NK-92 (cell line): ENCODE data around the gene USP3.

Experiments used
- DNase-seq: peaks from one replicate; lab custom pipeline; 2025; ENCODE audit not compliant: unreplicated experiment; lab: John Stamatoyannopoulos, UW

Gene USP3

DNA sequence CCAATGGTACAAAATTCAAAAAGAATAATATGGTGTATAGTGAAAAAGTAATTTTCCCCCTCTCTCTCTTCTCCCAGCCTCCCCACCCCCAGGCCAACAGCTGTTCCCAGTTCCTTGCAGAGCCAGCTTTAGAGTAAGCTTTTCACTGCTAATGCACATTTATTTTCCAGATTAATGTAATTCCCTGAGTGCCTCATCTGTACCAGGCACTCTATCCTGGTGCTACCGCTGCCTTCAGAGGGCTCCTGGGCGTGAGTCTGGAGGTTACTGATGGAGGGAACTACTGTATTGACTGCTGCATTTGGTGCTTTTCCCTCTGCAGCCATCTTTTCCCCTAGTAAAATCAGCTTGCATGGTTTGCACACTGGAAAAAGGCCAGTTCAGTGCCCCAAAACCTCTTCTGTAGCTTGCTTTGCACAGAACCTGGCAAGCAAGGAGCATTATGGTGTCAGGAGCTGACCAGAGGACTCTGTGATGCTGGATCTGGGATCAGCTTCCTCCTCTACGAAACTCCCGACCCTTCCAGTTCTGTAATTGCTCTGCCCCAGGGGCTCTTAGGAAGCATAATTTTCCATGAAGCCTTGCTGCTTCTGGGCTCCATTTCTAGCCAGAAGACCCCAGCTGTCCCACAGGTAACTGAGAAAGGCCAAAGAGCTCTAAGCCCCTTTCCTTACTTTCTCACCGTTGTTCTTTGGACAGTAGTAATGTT lies 8.5 kb upstream of the USP3 start:
- DNase-seq = no peak

DNA sequence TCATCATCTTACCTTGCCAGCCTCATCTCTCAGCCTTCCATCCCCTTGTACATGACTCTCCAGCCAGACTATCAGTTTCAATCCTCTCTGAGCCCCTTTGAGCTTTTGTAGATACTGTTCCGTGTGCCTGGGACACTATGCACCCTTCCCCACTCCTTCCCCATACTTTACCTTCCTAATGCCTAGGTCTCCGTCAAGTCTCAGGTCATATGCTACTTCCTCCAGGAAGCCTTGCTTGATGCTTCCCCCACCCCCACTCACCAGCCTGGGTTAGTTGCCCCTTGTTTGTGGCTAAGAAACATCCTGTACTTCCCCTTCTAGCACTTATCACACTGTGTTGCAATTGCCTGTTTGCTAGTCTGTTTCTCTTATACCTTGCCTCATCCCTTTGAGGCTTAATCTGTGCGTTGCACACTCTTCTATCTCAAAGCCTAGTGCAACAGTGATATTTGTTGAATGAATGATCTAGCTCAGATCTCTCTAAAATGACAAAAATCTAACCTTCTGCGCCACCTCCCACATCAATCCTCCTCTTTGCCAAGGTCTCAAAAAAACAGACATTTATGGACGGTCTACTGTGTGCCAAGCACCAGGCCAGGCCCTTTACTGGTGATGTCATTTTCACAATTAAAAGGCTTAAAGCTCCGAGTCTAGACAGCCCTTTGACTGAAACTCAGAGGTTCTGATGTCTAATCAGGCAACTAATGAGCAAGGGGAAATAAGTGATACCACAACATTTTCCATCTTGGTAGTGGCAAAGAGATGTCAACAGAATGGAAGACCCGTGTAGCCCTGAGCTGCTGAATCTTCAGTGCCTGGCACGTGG lies 6.5 kb upstream of the USP3 start:
- no peak for DNase-seq

- no peak for DNase-seq
Measured at GRCh38 chr15:63499175-63499549, 5.2 kb upstream of the USP3 start.

- no peak for DNase-seq
Measured at GRCh38 chr15:63499611-63500010, 4.8 kb upstream of the USP3 start.

DNA sequence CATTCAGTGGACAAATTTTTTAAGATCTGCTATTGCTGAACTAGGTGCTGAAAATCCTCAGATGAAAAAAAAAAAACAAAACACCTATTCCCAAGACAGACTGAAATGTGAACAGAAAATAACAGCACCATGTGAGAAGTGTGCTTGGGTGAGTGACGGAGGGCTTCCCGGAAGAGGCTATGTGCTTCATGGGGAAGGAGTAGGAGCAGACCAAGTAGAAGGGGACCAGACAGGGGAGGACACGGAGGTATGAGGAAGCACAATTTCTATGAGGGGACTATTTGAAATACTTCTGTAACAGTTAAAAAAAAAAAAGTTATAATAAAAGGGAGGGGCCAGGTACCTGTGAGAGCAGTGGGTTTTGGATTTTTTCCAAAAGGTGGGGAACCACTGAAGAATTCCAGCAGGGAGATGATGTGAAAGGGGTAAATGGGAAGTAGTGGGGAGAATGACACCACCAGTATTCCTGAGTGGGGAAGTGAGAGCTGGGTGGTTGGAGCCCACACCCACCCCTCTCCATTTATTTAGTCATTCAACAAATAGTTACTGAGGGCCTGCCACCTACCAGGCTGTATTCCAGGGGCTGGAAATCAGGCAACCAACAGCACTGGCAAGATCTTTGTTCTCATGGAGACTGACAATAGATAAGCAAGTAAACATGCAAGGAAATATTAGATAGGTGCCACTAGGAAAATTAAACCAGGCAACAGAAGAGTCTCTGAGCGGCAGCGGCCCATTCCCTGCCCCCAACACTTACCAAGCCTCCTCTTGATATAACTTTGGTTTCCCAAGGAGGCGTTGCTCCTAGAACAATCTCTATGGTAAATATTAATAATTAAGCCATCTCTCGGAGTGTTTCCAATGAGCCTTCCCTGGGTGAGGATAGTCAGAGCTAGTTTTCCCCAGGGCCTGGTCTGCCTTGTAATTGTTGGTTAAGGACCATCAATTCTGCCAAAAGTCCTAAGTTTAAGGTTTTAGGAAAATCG lies 3.8 kb upstream of the USP3 start:
- no peak for DNase-seq

- DNase-seq = no peak
Measured at GRCh38 chr15:63501256-63502089, 2.9 kb upstream of the USP3 start.

GRCh38 chr15:63502137-63502766 lies 2.1 kb upstream of the USP3 start:
- no peak for DNase-seq

DNA sequence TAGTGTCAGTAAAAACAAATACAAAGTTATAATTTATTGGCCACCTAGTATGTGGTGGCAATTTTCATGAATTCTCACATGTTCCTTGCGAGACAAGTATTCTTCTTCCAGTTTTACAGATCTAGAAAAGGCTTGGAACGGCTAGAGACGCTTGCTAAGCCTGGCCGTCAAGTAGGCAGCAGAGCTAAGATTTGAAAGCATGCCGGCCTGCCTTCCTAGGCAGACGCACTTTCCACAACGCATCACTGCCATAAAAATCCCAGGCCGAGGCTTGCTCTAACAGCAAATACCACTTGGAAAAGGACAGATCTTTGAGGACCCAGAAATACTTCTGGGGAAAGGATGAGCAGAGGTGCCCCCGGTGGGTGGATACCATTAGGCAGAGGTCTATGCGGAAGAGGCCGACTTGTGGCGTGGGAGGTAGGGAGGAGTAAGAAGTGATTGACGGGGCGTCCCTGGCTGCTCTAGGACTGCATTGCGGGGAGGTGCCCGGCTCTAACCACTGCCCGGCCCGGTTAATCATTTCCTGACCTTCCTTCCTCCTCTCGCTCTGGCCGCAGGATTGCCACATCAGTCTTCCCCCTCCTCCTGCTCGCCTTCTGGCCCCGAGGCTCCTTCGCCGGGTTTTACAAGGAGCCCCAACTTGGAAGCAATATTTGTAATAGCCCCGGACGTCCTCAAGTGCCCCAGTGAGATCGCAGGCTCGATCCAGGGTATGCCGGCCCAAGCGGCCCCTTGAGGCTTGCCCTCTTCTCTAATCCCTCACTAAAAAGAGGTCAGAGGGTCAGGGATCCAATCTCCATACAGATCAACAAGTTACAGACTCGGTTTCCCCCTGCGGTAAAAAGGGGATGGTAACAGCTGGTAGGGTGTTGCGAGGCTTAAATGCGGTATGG lies 1.3 kb upstream of the USP3 start:
- DNase-seq = no peak

DNA sequence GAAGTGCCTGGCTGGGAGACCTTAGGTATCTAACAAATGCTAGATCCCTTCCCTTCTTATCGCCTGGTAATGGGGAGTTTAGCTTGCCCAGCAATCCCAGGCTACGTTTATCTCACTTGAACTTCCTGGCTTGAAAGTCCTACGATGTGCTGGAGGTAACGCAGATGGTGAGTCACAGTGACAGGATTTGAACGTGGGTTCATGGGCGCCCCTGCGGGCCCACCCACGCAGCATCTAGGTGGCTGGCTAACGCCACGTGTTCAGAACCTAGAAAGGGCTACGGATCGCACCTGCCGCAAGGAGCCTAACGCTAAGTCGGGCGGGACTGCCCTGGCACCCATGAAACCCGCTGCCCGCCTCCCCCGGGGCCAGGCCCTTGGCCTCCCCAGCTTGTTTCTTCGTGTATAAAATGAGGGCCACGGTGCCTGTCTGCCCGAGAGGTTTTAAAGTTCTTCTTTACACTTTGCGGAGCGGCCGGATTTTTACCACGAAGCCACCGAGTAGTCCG lies 600 bp upstream of the USP3 start:
- no peak for DNase-seq

DNA sequence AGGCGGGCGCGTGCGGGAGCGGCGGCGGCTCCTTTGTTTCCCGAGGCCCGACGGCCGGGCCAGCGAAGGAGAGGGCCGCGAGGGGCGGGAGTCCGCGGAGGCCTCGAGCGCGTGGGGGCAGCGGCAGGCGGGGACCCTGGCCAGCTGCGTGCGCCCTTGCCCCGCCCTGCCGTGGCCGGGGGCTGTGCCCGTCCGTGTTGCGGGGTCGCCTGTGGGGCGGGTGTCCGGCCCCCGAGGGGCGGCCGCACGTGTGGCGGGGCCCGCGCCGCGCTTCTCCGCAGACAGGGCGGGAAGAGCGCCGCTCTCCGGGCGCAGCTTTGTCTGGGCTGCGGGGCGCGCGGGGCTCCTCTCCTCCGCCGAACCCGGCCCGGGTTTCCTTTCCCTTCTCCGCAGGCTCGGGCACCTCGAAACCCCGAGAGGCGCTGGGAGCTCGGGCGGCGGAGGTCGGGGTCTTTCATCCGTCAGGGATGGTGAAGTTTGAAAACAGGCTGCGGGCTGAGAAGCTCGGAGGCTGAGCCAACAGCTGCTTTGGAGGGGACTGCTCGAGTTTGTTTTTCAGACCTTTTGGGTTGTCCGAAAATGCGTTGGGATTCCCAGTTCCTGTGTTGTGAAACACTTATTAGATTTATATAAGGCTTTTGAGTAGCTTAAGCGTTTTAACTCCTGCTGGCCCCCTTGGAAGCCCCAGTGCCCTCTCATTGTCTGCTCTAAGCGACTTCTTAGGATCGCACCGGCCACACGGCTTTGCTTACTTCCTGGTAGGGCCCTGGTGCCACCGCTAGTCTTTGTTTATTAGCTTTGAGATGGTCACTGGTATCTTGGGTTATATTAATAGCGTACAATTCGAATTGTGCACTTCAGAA lies 817 bp downstream of the USP3 start:
- DNase-seq = no peak

GRCh38 chr15:63505842-63506222 lies 1.4 kb downstream of the USP3 start:
- DNase-seq = no peak

DNA sequence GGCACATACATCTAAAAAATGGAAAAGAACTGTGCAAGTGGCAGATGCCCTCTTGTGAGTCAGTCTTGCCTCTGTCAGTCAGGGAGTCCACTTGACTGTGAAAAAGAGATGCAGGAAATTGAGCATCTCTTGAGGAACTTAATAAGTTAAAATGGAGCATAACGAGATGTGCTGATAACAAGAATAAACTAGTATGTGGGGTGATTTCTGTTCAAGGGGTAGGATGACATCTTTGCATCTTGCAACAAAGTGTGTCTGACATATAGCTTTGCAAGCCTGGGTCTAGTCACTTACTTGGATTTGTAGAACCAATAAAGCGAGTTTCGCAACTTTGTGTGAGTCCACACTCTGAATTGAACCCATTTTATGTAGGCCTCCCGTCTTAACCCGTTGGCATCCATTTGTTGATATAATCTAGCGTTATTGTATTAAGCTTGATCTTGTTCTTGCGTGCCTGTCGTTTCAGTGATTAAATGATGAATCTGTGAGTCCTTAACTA lies 2.2 kb downstream of the USP3 start:
- DNase-seq = no peak

GRCh38 chr15:63507878-63508818 lies 3.8 kb downstream of the USP3 start:
- no peak for DNase-seq

- DNase-seq = no peak
Measured at GRCh38 chr15:63509056-63509954, 4.9 kb downstream of the USP3 start.
